PC-9 (cell line): ENCODE measurements around the gene ATP2B1. TPM values are rescaled to one million over a fixed set of nuclear protein-coding genes. Genes with fewer than 3 reads are reported as not detected.

Experiments used
- BruUV-seq: library from RNA; stranded (reverse); fragments of 400-500 nt; replicated peaks from 2 replicates; lab custom pipeline; 2021; lab: Mats Ljungman, UMichigan
- CTCF ChIA-PET: fragments of 300-600 bp; sonication (Branson Sonifier 250); formaldehyde crosslinking; loops from one replicate; lab custom pipeline; 2022; ENCODE audit warnings: antibody characterized with exemption; lab: Charles Lee
- POLR2A ChIA-PET: fragments of 300-600 bp; sonication (Branson Sonifier 250); formaldehyde crosslinking; loops from one replicate; lab custom pipeline; 2022; ENCODE audit warnings: antibody characterized with exemption; ENCODE audit not compliant: unreplicated experiment; lab: Charles Lee
- DNase-seq, 2 experiments: peaks; one replicate each; pipeline versions ENCODE4 v3.0.0 to v3.0.0-alpha.2; 2015 to 2022; ENCODE audit warnings: mixed read lengths in 1 of 2
- H2AFZ ChIP-seq: fragments of 200-600 bp; sonication (generic); 2 replicates; pipeline ENCODE4 v1.8.1; 2017; ENCODE audit warnings: antibody characterized with exemption
- H3F3A ChIP-seq: fragments of 200-600 bp; sonication (generic); 2 replicates; pipeline ENCODE4 v1.8.1; 2017; ENCODE audit warnings: antibody characterized with exemption, mild to moderate bottlenecking, low read depth; ENCODE audit not compliant: insufficient read depth
- H3K27ac ChIP-seq: fragments of 200-600 bp; sonication (generic); 2 replicates; pipeline ENCODE4 v1.6.1; 2016; ENCODE audit warnings: mixed run types
- H3K27me3 ChIP-seq: fragments of 200-600 bp; sonication (generic); 2 replicates; pipeline ENCODE4 v1.6.1; 2016; ENCODE audit warnings: low read depth, mixed run types; ENCODE audit not compliant: insufficient read depth
- H3K36me3 ChIP-seq: fragments of 200-600 bp; sonication (generic); 2 replicates; pipeline ENCODE4 v1.6.1; 2016; ENCODE audit warnings: low read depth, mixed run types
- H3K4me1 ChIP-seq: fragments of 200-600 bp; sonication (generic); replicated peaks from 2 replicates; pipeline ENCODE4 v1.6.1; 2016; ENCODE audit warnings: mixed run types; ENCODE audit not compliant: insufficient read depth
- H3K4me2 ChIP-seq: fragments of 200-600 bp; sonication (generic); 2 replicates; pipeline ENCODE4 v1.6.1; 2017; ENCODE audit warnings: mixed run types
- H3K4me3 ChIP-seq: fragments of 200-600 bp; sonication (generic); 2 replicates; pipeline ENCODE4 v1.6.1; 2016; ENCODE audit warnings: mixed run types
- H3K79me2 ChIP-seq: fragments of 200-600 bp; sonication (generic); 2 replicates; pipeline ENCODE4 v1.6.1; 2017; ENCODE audit warnings: low read depth, mixed run types
- H3K9me2 ChIP-seq: fragments of 200-600 bp; sonication (generic); 2 replicates; pipeline ENCODE4 v1.8.1; 2017; ENCODE audit warnings: mild to moderate bottlenecking; ENCODE audit not compliant: insufficient read depth
- H3K9me3 ChIP-seq: fragments of 200-600 bp; sonication (generic); 2 replicates; pipeline ENCODE4 v1.8.1; 2016; ENCODE audit warnings: low read depth; ENCODE audit not compliant: insufficient read depth
- H4K20me1 ChIP-seq: fragments of 200-600 bp; sonication (generic); 2 replicates; pipeline ENCODE4 v1.8.1; 2017; ENCODE audit not compliant: insufficient read depth
- CTCF ChIP-seq: fragments of 200-600 bp; sonication (generic); conservative IDR thresholded peaks from 2 replicates; pipeline ENCODE4 v1.6.1; 2017; ENCODE audit warnings: mixed run types, antibody characterized with exemption, mild to moderate bottlenecking, moderate library complexity
- EZH2 ChIP-seq: fragments of 200-600 bp; sonication (generic); IDR thresholded peaks from 2 replicates; pipeline ENCODE4 v1.8.0; 2017; ENCODE audit warnings: antibody characterized with exemption, low read depth
- intact Hi-C: fragments of 100-400 bp; cut with micrococcal nuclease; formaldehyde crosslinking; loops from one replicate; pipeline ENCODE4 v1.10.0; 2022; ENCODE audit not compliant: unreplicated experiment
- total RNA-seq: library from RNA; stranded (reverse); gene quantifications from 2 replicates; pipeline ENCODE4 v1.2.3, GENCODE V29; 2021

ATP2B1 gene
- total RNA-seq, 1 experiment from 2014 or later, result 29.4 TPM

GRCh38 chr12:89709157-89709994, 738 bp upstream of the ATP2B1 start:
- DNase-seq, result peak; percentile 92 to 94
- Histone ChIP-seq H3F3A (no peaks in the 10 kb centered on the region), H3K27ac (peak overlapping the region; percentile 80), H3K4me1 (peaks cover 35% of the 10 kb centered on the region), H3K9me3 (no peaks in the 10 kb centered on the region; the same call in 1 of the 2 replicates), H3K36me3 (no peaks in the 10 kb centered on the region), H2AFZ (peak overlapping the region; percentile 98), H3K4me3 (peak overlapping the region; percentile 93), H3K4me2 (peak overlapping the region; percentile 79), H4K20me1 (0 out of 2 replicates have a peak, but pooled peaks cover 8% of the 10 kb centered on the region), H3K9me2 (no peaks in the 10 kb centered on the region), H3K27me3 (no peaks in the 10 kb centered on the region), H3K79me2 (peaks cover 41% of the 10 kb centered on the region)
- TF ChIP-seq CTCF, result no peak
- no peak for TF ChIP-seq EZH2
- ChIA-PET POLR2A (interaction anchor here (0.6 to 0.7 kb wide), 4 partner anchors 10 to 485 kb away, joined by 3 to 4 read pairs (median 3); no protein-coding TSS in a partner anchor), CTCF (interaction anchor here (0.6 kb wide), 1 partner anchor 252 kb away, joined by 3 read pairs; no protein-coding TSS in a partner anchor)
- intact Hi-C loops, result loop anchor here (1.0 to 5.0 kb wide), 5 partner anchors 47 to 393 kb away; no protein-coding TSS in a partner anchor
- BruUV-seq, result no TSS peak

DNA sequence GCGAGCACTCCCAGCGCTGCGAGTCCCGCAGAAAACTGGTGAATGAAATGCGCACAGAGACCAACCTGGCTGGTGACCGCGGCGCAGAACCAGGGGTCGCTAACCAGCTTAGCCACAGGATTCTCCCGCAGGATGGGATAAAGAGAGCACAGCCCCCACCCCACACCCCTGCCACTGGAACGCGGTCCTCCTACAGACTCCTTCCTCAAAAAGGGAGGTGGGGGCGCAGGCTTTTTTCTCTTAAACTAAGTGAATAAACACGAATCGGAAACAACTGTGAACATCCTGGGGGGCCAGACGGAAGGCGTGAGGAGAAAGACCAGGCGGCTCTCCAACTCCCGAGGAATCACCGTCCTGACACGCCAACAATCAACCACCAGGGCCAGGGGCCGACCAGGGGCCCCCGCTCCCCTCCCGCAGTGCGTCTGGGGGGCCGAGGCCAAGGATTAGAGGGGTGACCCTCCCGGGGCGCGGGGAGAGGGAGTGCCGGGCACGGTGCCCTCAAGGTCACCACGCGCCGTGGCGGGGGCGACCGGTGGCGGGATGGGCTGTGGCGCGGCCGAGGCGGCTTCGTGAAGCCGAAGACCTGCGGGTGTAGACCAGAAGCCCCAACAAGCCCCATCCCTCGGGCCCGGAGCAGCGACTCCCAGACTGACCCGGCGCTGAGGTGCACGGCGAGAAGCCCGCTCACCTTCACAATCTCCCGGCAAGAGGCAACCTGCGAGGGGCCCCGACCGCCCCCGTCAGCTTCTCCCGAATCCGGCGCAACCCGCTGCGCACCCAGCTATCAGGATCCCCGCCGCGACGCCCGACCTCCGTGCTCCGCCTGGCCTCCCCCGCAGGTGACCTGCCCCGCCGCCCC, 704 bp downstream of the ATP2B1 start:
- H3K4me2 ChIP-seq, result peak overlapping the region; percentile 84
- H3K9me3 ChIP-seq, result no peaks in the 10 kb centered on the region; the same call in 1 of the 2 replicates
- H3K79me2 ChIP-seq, result peaks cover 56% of the 10 kb centered on the region
- ChIA-PET POLR2A (interaction anchor here (0.5 to 0.6 kb wide), 3 partner anchors 35 to 341 kb away, joined by 4 to 5 read pairs (median 5); no protein-coding TSS in a partner anchor), CTCF (interaction anchor here (0.5 to 0.7 kb wide), 2 partner anchors 95 to 438 kb away, joined by 3 to 16 read pairs; no protein-coding TSS in a partner anchor)
- no TSS peak for BruUV-seq
- H2AFZ ChIP-seq, result peak overlapping the region; percentile 78
- H3K4me3 ChIP-seq, result peak overlapping the region; percentile 93
- 0 out of 2 replicates have a peak, but pooled peaks cover 8% of the 10 kb centered on the region for H4K20me1 ChIP-seq
- intact Hi-C loops, result loop anchor here (2.0 to 5.0 kb wide), 4 partner anchors 166 to 394 kb away; no protein-coding TSS in a partner anchor
- H3K27me3 ChIP-seq, result no peaks in the 10 kb centered on the region
- peak overlapping the region; percentile 80 for H3K27ac ChIP-seq
- no peak for DNase-seq
- no peak for TF ChIP-seq CTCF
- no peak for TF ChIP-seq EZH2
- H3K36me3 ChIP-seq, result no peaks in the 10 kb centered on the region
- no peaks in the 10 kb centered on the region for H3F3A ChIP-seq
- H3K9me2 ChIP-seq, result no peaks in the 10 kb centered on the region
- H3K4me1 ChIP-seq, result peaks cover 45% of the 10 kb centered on the region
